Measurements from ENCODE around the gene SST.

The SST gene

GRCh38 chr3:187669675-187670504 is at the start of gene SST:
Gene SST, minus strand, starts transcription at chr3:187670394. Its CDS starts 103 bp downstream, at chr3:187670291.
- peak; percentile 55 for DNase-seq

GRCh38 chr3:187719628-187720336 is 49.6 kb upstream of the SST start:
- DNase-seq: no peak

DNA sequence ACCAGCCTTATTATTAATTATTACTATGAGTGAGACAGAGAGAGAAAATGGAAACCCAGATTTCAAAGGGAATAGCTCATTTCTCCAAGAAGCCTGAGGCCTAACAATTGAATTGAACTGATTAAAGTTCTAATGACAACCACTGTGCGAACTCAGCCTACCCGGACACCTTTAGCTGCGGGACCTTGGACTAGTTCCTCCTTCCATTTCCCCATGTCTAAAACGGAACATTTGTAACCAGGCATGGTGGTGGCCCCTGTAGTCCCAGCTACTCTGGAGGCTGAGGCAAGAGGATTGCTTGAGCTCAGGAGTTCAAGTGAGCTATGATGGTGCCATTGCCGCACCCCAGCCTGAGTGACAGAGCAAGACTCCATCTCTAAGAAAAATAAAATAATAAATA is 48.6 kb upstream of the SST start:
- no peak for DNase-seq

- DNase-seq: peak; percentile 30
These were observed 47.4 kb upstream of the SST start for GRCh38 chr3:187717572-187717971.

GRCh38 chr3:187714404-187714979 is 44.3 kb upstream of the SST start:
- DNase-seq: peak; percentile 70

DNA sequence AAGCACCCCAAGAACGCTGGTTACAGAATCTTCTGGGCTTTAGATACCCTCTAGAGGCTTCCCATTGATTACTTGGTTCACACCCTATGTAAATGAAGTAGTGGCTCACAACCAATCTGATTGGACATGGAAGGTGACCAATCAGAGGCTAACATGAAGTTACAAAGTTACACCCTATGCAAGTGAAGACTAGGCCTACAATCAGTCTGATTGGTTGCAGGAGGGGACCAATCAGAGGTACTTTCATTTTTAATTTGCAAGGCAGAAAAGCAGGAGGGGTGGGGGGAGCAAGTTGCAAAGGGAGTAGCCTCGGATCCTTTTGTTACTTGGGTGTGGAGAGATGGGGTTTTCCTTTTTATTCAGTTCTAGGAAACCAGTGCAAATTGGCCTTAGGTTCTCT is 43.3 kb upstream of the SST start:
- DNase-seq: peak; percentile 55

- no peak for DNase-seq
These were observed 39.0 kb upstream of the SST start for GRCh38 chr3:187709155-187709554.

DNA sequence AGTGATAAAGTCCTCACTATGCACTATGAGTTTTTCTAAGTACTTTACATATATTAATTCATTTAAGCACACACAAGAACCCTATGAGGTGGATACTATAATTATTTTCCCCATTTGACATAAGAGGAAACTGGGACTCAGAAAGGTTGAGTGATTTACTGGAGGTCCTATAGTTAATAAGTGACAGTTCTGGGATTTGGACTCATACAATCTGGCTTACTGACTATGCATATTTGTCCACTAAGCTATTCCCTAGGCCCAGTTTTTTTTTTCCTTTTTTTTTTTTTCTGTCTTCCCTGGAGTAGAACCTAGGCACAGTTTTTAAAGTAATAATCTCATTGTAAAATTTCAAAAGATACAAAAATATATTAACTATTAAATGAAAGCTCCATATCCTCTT is 38.5 kb upstream of the SST start:
- no peak for DNase-seq

- no peak for DNase-seq
These were observed 36.8 kb upstream of the SST start for GRCh38 chr3:187706971-187707370.

GRCh38 chr3:187705164-187705563 is 35.0 kb upstream of the SST start:
- DNase-seq: peak; percentile 8

GRCh38 chr3:187702507-187703033 is 32.4 kb upstream of the SST start, which contains the start of gene RTP2:
Gene RTP2, minus strand, starts transcription at chr3:187702557. Its CDS starts 429 bp downstream, at chr3:187702128.
- no peak for DNase-seq

GRCh38 chr3:187700249-187700648 is 30.1 kb upstream of the SST start:
- no peak for DNase-seq

- DNase-seq: no peak
These were observed 28.6 kb upstream of the SST start for GRCh38 chr3:187698499-187699399.

- no peak for DNase-seq
These were observed 25.8 kb upstream of the SST start for GRCh38 chr3:187696021-187696420.

GRCh38 chr3:187695449-187695848 is 25.3 kb upstream of the SST start:
- no peak for DNase-seq

DNA sequence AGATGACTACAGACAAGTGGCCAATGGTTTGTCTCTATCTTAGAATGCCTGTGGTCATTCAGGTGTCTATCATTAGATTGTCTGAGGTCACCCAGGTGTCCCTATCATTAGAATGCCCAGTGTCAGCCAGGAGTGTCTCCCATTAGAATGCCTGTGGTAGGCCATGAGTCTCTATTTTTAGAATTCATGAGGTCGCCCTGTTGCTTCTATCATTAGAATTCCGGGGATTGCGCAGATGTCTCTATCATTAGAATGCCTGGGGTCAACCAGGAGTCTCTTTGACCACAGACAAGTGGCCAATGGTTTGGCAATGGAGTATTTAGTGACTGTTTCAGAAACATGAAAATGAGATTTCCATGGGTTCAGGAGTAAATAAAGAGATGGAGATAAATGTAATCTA is 24.6 kb upstream of the SST start:
- DNase-seq: peak; percentile 61

- no peak for DNase-seq
These were observed 23.2 kb upstream of the SST start for GRCh38 chr3:187693431-187693830.

DNA sequence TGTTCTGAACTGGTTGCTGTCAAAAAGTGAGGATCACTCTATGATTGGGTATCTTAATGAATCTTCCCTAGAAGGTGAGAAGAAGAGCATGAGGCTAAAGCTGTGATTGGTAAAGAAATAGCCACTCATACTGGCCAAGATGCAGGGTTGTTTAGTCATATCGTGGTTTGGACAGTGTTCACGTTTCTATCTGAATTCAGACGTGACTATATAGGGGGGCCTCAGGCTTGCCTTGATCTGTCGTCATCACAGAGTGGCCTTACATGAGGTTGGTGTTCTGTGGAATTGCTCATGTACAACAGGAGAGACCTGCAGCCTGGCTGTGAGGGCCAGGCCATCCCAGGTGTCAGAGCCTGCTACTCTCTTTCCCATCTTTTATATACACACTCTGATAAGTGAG is 19.8 kb upstream of the SST start:
- peak; percentile 64 for DNase-seq

GRCh38 chr3:187686621-187687273 is 16.6 kb upstream of the SST start:
- no peak for DNase-seq

- DNase-seq: no peak
These were observed 15.8 kb upstream of the SST start for GRCh38 chr3:187685948-187686347.

DNA sequence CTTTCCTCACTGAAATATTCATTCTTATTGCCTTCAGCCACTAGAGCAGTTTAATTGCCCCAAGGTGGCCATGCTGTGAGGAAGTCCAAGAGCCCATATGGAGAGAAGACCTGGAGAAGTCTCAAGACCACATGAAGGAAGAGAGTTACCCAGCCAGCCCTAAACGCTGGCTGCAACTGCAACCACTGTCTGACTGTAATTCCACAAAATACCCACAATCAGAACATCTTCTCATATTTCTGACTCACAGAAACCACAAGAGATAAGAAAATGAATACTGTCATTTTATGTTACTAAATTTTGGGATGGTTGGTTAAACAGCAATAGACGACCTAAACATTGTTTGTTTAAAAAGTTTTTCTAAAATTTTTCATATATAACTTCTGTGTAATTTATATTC is 14.7 kb upstream of the SST start:
- peak; percentile 43 for DNase-seq

- DNase-seq: no peak
These were observed 14.2 kb upstream of the SST start for GRCh38 chr3:187684444-187684843.
